ENCODE results near the gene PRC1.
"Not testable (repeated sequence)": the region's sequence is repeated elsewhere in the genome, so short reads cannot be mapped to it uniquely, and the experiment has no call there.

Gene PRC1

GRCh38 chr15:91017716-91018115, 23.4 kb upstream of the PRC1 start:
- no peak for TF ChIP-seq CTCF (IDR thresholded peaks at IDR 0.05; ENCODE audit: insufficient read depth, low read depth, low read length, missing control alignments)
- H3K4me3 ChIP-seq (ENCODE audit: low read length) = no peak overlapping the region
- DNase-seq (ENCODE audit: low read depth) = no peak

GRCh38 chr15:91013701-91014100, 19.4 kb upstream of the PRC1 start:
- not testable (repeated sequence) for H3K4me3 ChIP-seq (ENCODE audit: low read length); DNase-seq (ENCODE audit: low read depth)

- TF ChIP-seq CTCF (IDR thresholded peaks at IDR 0.05; ENCODE audit: insufficient read depth, low read depth, low read length, missing control alignments) = no peak
- H3K4me3 ChIP-seq (ENCODE audit: low read length) = no peak overlapping the region
- no peak for DNase-seq (ENCODE audit: low read depth)
Measured at GRCh38 chr15:91007266-91007665, 12.9 kb upstream of the PRC1 start.

- no peak for DNase-seq (ENCODE audit: low read depth)
- TF ChIP-seq CTCF (IDR thresholded peaks at IDR 0.05; ENCODE audit: insufficient read depth, low read depth, low read length, missing control alignments) = no peak
- no peak overlapping the region for H3K4me3 ChIP-seq (ENCODE audit: low read length)
Measured at GRCh38 chr15:91001209-91001608, 6.9 kb upstream of the PRC1 start.

- H3K4me3 ChIP-seq (ENCODE audit: low read length) = no peak overlapping the region
- no peak for DNase-seq (ENCODE audit: low read depth)
- TF ChIP-seq CTCF (IDR thresholded peaks at IDR 0.05; ENCODE audit: insufficient read depth, low read depth, low read length, missing control alignments) = no peak
Measured at GRCh38 chr15:90998737-90999136, 4.4 kb upstream of the PRC1 start.

- DNase-seq (ENCODE audit: low read depth) = peak; percentile 15
Measured at GRCh38 chr15:90994059-90994416, 297 bp downstream of the PRC1 start.

GRCh38 chr15:90991587-90992285, 2.6 kb downstream of the PRC1 start:
- no peak for DNase-seq (ENCODE audit: low read depth)
- H3K4me3 ChIP-seq (ENCODE audit: low read length) = no peak overlapping the region
- TF ChIP-seq CTCF (IDR thresholded peaks at IDR 0.05; ENCODE audit: insufficient read depth, low read depth, low read length, missing control alignments) = no peak

More at GRCh38 chr15:90994059-90994416, 297 bp downstream of the PRC1 start:
- TF ChIP-seq CTCF (IDR thresholded peaks at IDR 0.05; ENCODE audit: insufficient read depth, low read depth, low read length, missing control alignments) = no peak
- peak overlapping the region; percentile 91 for H3K4me3 ChIP-seq (ENCODE audit: low read length)

Measured in epithelial cell of esophagus (primary cell).